SU-DHL-6 (cell line): ENCODE measurements around the gene PTPRH.

Source experiments
- CTCF ChIP-seq: fragments of 200-600 bp; sonication (generic); IDR thresholded peaks from one replicate; pipeline ENCODE4 v1.5.1; 2017; ENCODE audit warnings: antibody characterized with exemption, mild to moderate bottlenecking, low read length, moderate library complexity; ENCODE audit not compliant: insufficient read depth, poor library complexity, severe bottlenecking
- EZH2phosphoT487 ChIP-seq: fragments of 200-600 bp; sonication (generic), shearing (Covaris generic); conservative IDR thresholded peaks from 2 replicates; pipeline ENCODE4 v1.6.1; 2018; ENCODE audit warnings: mild to moderate bottlenecking, antibody characterized with exemption, low read length, moderate library complexity, mixed read lengths

GRCh38 chr19:55232286-55232602 is 22.9 kb upstream of the PTPRH start:
- TF ChIP-seq CTCF, result no peak
- no peak for TF ChIP-seq EZH2phosphoT487
